Measurements from ENCODE around the gene KCTD5.
"Not testable (repeated sequence)": the region's sequence is repeated elsewhere in the genome, so short reads cannot be mapped to it uniquely, and the experiment has no call there.

Gene KCTD5

GRCh38 chr16:2692251-2692947 is 10.1 kb downstream of the KCTD5 start:
- H3K36me3 ChIP-seq (ENCODE audit: control insufficient read depth in 2 of 2, insufficient read depth in 1 of 2, low read length in 2 of 2): peaks cover 0 to 32% of the 10 kb centered on the region in 2 experiments; a peak in 1 of 3 replicates

GRCh38 chr16:2692948-2693651 is 10.8 kb downstream of the KCTD5 start:
- CTCF ChIA-PET: interaction anchor here (0.6 kb wide), 1 partner anchor 249 kb away, joined by 4 read pairs; no protein-coding TSS in a partner anchor
- H3K9me3 ChIP-seq (ENCODE audit: control insufficient read depth, insufficient read depth, low read depth, low read length): no peaks in the 10 kb centered on the region
- H3K27ac ChIP-seq (ENCODE audit: extremely low read depth, low read depth, low read length): no peak overlapping the region
- TF ChIP-seq ZNF423 (tag by site-specific recombination; IDR thresholded peaks at IDR 0.05): no peak
- TF ChIP-seq ZNF335 (tag by site-specific recombination; conservative IDR thresholded peaks at IDR 0.05): 0 out of 2 replicates have a peak, but pooled peaks have one; percentile 8
- peak; percentile 92 for TF ChIP-seq ZNF341 (tag by site-specific recombination; IDR thresholded peaks at IDR 0.05; ENCODE audit: low read depth)
- peak; percentile 60 for TF ChIP-seq ZNF600 (tag by site-specific recombination; IDR thresholded peaks at IDR 0.05)
- TF ChIP-seq SP2 (tag by site-specific recombination; IDR thresholded peaks at IDR 0.05): no peak
- H3K4me1 ChIP-seq (ENCODE audit: control insufficient read depth, insufficient read depth, low read length): no peaks in the 10 kb centered on the region
- H3K36me3 ChIP-seq (ENCODE audit: control insufficient read depth in 2 of 2, insufficient read depth in 1 of 2, low read length in 2 of 2): peaks cover 0 to 39% of the 10 kb centered on the region in 2 experiments; a peak in 1 of 3 replicates
- H3K4me3 ChIP-seq (ENCODE audit: low read depth, low read length): no peak overlapping the region
- POLR2A ChIA-PET: no interaction called here

More at GRCh38 chr16:2692251-2692947, 10.1 kb downstream of the KCTD5 start:
- no peak overlapping the region for H3K27ac ChIP-seq (ENCODE audit: extremely low read depth, low read depth, low read length)
- H3K4me3 ChIP-seq (ENCODE audit: low read depth, low read length): no peak overlapping the region
- TF ChIP-seq ZFP69B (tag by site-specific recombination; IDR thresholded peaks at IDR 0.05) (no peak), SP2 (tag by site-specific recombination; IDR thresholded peaks at IDR 0.05) (peak; percentile 20; the same call in 1 of the 2 replicates), ZNF335 (tag by site-specific recombination; conservative IDR thresholded peaks at IDR 0.05) (peak; percentile 76), ZBTB17 (tag by site-specific recombination; IDR thresholded peaks at IDR 0.05) (no peak)
- ChIA-PET POLR2A (no interaction called here), CTCF (interaction anchor here (0.6 to 1.4 kb wide), 2 partner anchors 176 to 249 kb away, joined by 4 read pairs; no protein-coding TSS in a partner anchor)
- H3K4me1 ChIP-seq (ENCODE audit: control insufficient read depth, insufficient read depth, low read length): no peaks in the 10 kb centered on the region
- H3K9me3 ChIP-seq (ENCODE audit: control insufficient read depth, insufficient read depth, low read depth, low read length): no peaks in the 10 kb centered on the region

- H3K27ac ChIP-seq (ENCODE audit: extremely low read depth, low read depth, low read length); CTCF ChIA-PET; H3K4me1 ChIP-seq (ENCODE audit: control insufficient read depth, insufficient read depth, low read length); H3K9me3 ChIP-seq (ENCODE audit: control insufficient read depth, insufficient read depth, low read depth, low read length); POLR2A ChIA-PET; H3K4me3 ChIP-seq (ENCODE audit: low read depth, low read length): not testable (repeated sequence)
- H3K36me3 ChIP-seq (ENCODE audit: control insufficient read depth in 2 of 2, insufficient read depth in 1 of 2, low read length in 2 of 2): peaks cover 0 to 56% of the 10 kb centered on the region in 2 experiments; a peak in 1 of 3 replicates
Observed at GRCh38 chr16:2696601-2697250, 14.4 kb downstream of the KCTD5 start.

GRCh38 chr16:2697401-2697948 is 15.2 kb downstream of the KCTD5 start:
- POLR2A ChIA-PET: no interaction called here
- Histone ChIP-seq H3K9me3 (ENCODE audit: control insufficient read depth, insufficient read depth, low read depth, low read length) (no peaks in the 10 kb centered on the region), H3K27ac (ENCODE audit: extremely low read depth, low read depth, low read length) (no peak overlapping the region), H3K36me3 (ENCODE audit: control insufficient read depth in 2 of 2, insufficient read depth in 1 of 2, low read length in 2 of 2) (peaks cover 0 to 57% of the 10 kb centered on the region in 2 experiments; a peak in 1 of 3 replicates), H3K4me1 (ENCODE audit: control insufficient read depth, insufficient read depth, low read length) (no peaks in the 10 kb centered on the region), H3K4me3 (ENCODE audit: low read depth, low read length) (no peak overlapping the region)
- CTCF ChIA-PET: interaction anchor here (0.6 kb wide), 1 partner anchor 9 kb away, joined by 3 read pairs; no protein-coding TSS in a partner anchor
- TF ChIP-seq ZSCAN30 (tag by site-specific recombination; IDR thresholded peaks at IDR 0.05): no peak
- no peak for TF ChIP-seq ZNF26 (tag by site-specific recombination; IDR thresholded peaks at IDR 0.05)
- TF ChIP-seq ZBTB20 (tag by site-specific recombination; IDR thresholded peaks at IDR 0.05): no peak
- TF ChIP-seq ZFP37 (tag by site-specific recombination; IDR thresholded peaks at IDR 0.05): no peak
- TF ChIP-seq ZIC2 (tag by site-specific recombination; IDR thresholded peaks at IDR 0.05): peak; percentile 12; the same call in 1 of the 2 replicates
- TF ChIP-seq KLF1 (tag by site-specific recombination; IDR thresholded peaks at IDR 0.05): no peak
- no peak for TF ChIP-seq ZNF518A (tag by site-specific recombination; conservative IDR thresholded peaks at IDR 0.05; ENCODE audit: low read depth)
- TF ChIP-seq MEIS1 (CRISPR knock-in tag; IDR thresholded peaks at IDR 0.05; ENCODE audit: borderline replicate concordance): no peak
